Measurements from ENCODE around the gene SIGLEC8. TPM values are rescaled to one million over a fixed set of nuclear protein-coding genes. Genes with fewer than 3 reads are reported as not detected.

Gene SIGLEC8
- total and polyA plus RNA-seq, 9 of the 15 experiments (the other 6 are each of a cell fraction or from before 2014, with no cell fraction given), result 0.04 to 0.65 (median 0.39) TPM

GRCh38 chr19:51507640-51508058 lies 49.4 kb upstream of the SIGLEC8 start (continued):
- TF ChIP-seq ZNF41 (CRISPR knock-in tag; conservative IDR thresholded peaks at IDR 0.05) (no peak), HDAC2 (IDR thresholded peaks at IDR 0.05) (0 out of 2 replicates have a peak, but pooled peaks have one; percentile 78), SPI1 (IDR thresholded peaks at IDR 0.05; ENCODE audit: borderline replicate concordance, low read depth, low read length) (peak; percentile 52), ETV1 (tag; conservative IDR thresholded peaks at IDR 0.05; ENCODE audit: low read depth) (no peak), U2AF2 (optimal IDR thresholded peaks at IDR 0.05; ENCODE audit: low read depth, low read length) (no peak), NONO (IDR thresholded peaks at IDR 0.05; ENCODE audit: low read depth in 2 of 2, low read length in 1 of 2) (no peak), SMARCA5 (IDR thresholded peaks at IDR 0.05) (peak; percentile 47; the same call in 1 of the 2 replicates), NCOR1 (IDR thresholded peaks at IDR 0.05) (no peak), KLF6 (CRISPR knock-in tag; IDR thresholded peaks at IDR 0.05; ENCODE audit: borderline replicate concordance) (no peak), BACH1 (tag; IDR thresholded peaks at IDR 0.05) (0 out of 2 replicates have a peak, but pooled peaks have one; percentile 59), SAP30 (IDR thresholded peaks at IDR 0.05; ENCODE audit: borderline replicate concordance, insufficient read depth, low read depth, low read length, poor library complexity, severe bottlenecking) (no peak), ATF1 (CRISPR knock-in tag; IDR thresholded peaks at IDR 0.05) (no peak), ATF1 (tag; IDR thresholded peaks at IDR 0.05) (peak; percentile 44; the same call in 1 of the 2 replicates), PRDM10 (IDR thresholded peaks at IDR 0.05; ENCODE audit: partially characterized antibody) (peak; percentile 30), DIDO1 (tag; IDR thresholded peaks at IDR 0.05; ENCODE audit: low read depth) (no peak), CHD4 (IDR thresholded peaks at IDR 0.05; ENCODE audit: insufficient read depth, insufficient replicate concordance, low read depth, low read length, poor library complexity, severe bottlenecking) (no peak), TOE1 (IDR thresholded peaks at IDR 0.05; ENCODE audit: borderline replicate concordance) (0 out of 2 replicates have a peak, but pooled peaks have one; percentile 24), TOE1 (CRISPR knock-in tag; IDR thresholded peaks at IDR 0.05; ENCODE audit: borderline replicate concordance, low read depth) (no peak), ZNF217 (CRISPR knock-in tag; IDR thresholded peaks at IDR 0.05) (no peak), ZNF592 (IDR thresholded peaks at IDR 0.05) (peak; percentile 67), MAFF (IDR thresholded peaks at IDR 0.05; ENCODE audit: low read length) (no peak), GATAD2A (IDR thresholded peaks at IDR 0.05) (peak; percentile 58; the same call in 1 of the 2 replicates), MBD2 (IDR thresholded peaks at IDR 0.05; ENCODE audit: borderline replicate concordance, low read depth) (no peak)

All from K562 (cell line).